Activated B cell treated with CpG ODN at 0.5 μM for 24 hours (primary cell): Measurements from ENCODE around the gene CDADC1. TPM values are rescaled to one million over a fixed set of nuclear protein-coding genes. Genes with fewer than 3 reads are reported as not detected.
"Not testable (repeated sequence)": the region's sequence is repeated elsewhere in the genome, so short reads cannot be mapped to it uniquely, and the experiment has no call there.

ENCODE experiments used
- ATAC-seq: fragments of 200-7000 bp; cut with Tn5 transposase; one replicate; pipeline ENCODE4 v1.10.0; 2021; ENCODE audit warnings: low read depth, mild to moderate bottlenecking, moderate library complexity
- CTCF ChIA-PET: fragments of 350-600 bp; sonication (Branson Sonifier 250); formaldehyde crosslinking; loops from one replicate; lab custom pipeline; 2021; ENCODE audit warnings: antibody characterized with exemption; lab: Charles Lee
- POLR2A ChIA-PET: fragments of 350-600 bp; sonication (Branson Sonifier 250); formaldehyde crosslinking; loops from one replicate; lab custom pipeline; 2021; ENCODE audit warnings: antibody characterized with exemption; lab: Charles Lee
- DNase-seq: peaks from one replicate; pipeline ENCODE4 v3.0.0; 2022
- H3K27ac Mint-ChIP-seq: one replicate; pipeline ENCODE4 v1.8.0; 2020; ENCODE audit warnings: mixed read lengths
- H3K27me3 Mint-ChIP-seq: one replicate; pipeline ENCODE4 v1.8.0; 2021; ENCODE audit warnings: mixed read lengths
- H3K36me3 Mint-ChIP-seq: one replicate; pipeline ENCODE4 v1.8.0; 2021; ENCODE audit warnings: low read depth, mixed read lengths
- H3K4me1 Mint-ChIP-seq: one replicate; pipeline ENCODE4 v1.8.0; 2021; ENCODE audit warnings: mixed read lengths
- H3K4me3 Mint-ChIP-seq: one replicate; pipeline ENCODE4 v1.8.0; 2020; ENCODE audit warnings: mild to moderate bottlenecking, mixed read lengths
- H3K9me3 Mint-ChIP-seq: one replicate; pipeline ENCODE4 v1.8.0; 2020; ENCODE audit warnings: mixed read lengths
- intact Hi-C: fragments of 100-400 bp; cut with micrococcal nuclease; formaldehyde crosslinking; loops from one replicate; pipeline ENCODE4 v1.15.1; 2024
- total RNA-seq: library from RNA; stranded (reverse); gene quantifications from 2 replicates; pipeline ENCODE4 v1.2.3, GENCODE V29; 2022
- TF ChIP-seq, protein P1 (sequence below): fragments of 200-600 bp; IDR thresholded peaks from one replicate; pipeline ENCODE4 v1.8.0; 2022; ENCODE audit warnings: antibody characterized with exemption, mild to moderate bottlenecking

The CDADC1 gene
- total RNA-seq, 1 donor from 2014 or later = 10.4 TPM

DNA sequence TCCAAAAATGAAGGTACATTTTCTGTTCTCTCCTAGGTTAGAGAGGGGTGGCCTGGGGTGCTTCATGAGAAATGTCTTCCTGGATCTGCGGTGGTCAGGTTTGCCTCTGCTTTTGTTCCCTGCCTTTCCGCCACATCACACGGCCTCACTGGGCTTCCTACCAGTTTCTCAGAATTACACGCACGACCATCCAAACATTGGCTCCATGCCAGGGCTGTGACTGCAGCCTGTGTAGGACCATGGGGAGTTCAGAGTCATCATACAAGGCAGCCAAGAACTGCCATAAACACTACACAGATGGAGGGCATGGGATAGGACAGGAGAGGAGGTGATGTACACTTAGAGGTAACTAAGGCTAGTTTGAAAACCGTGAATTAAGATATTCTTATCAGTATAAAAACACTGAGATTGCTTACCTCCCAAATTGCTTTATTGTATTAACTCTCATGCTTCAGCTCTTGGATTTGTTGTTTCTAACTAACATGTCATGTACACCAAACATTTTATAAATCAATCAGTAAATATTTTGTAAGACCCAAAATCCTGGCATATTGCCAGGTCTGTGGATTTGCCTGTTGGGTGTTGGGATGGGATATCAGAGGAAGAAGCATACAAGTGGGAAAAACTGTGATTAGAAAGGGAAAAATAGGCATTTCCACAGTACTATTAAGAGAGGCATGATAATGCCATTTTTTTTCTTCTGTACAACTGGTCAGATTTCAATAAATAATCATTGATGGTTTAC is 45.2 kb downstream of the CDADC1 start:
- Mint-ChIP-seq H3K4me1 (peaks cover 2% of the 10 kb centered on the region), H3K27ac (no peak overlapping the region), H3K36me3 (peaks cover 17% of the 10 kb centered on the region), H3K27me3 (no peaks in the 10 kb centered on the region), H3K9me3 (no peaks in the 10 kb centered on the region), H3K4me3 (no peak overlapping the region)
- ChIA-PET POLR2A (no interaction called here), CTCF (no interaction called here)
- TF ChIP-seq, protein P1, sequence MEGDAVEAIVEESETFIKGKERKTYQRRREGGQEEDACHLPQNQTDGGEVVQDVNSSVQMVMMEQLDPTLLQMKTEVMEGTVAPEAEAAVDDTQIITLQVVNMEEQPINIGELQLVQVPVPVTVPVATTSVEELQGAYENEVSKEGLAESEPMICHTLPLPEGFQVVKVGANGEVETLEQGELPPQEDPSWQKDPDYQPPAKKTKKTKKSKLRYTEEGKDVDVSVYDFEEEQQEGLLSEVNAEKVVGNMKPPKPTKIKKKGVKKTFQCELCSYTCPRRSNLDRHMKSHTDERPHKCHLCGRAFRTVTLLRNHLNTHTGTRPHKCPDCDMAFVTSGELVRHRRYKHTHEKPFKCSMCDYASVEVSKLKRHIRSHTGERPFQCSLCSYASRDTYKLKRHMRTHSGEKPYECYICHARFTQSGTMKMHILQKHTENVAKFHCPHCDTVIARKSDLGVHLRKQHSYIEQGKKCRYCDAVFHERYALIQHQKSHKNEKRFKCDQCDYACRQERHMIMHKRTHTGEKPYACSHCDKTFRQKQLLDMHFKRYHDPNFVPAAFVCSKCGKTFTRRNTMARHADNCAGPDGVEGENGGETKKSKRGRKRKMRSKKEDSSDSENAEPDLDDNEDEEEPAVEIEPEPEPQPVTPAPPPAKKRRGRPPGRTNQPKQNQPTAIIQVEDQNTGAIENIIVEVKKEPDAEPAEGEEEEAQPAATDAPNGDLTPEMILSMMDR = no peak
- no peak for ATAC-seq
- intact Hi-C loops = no loop called here
- no peak for DNase-seq

DNA sequence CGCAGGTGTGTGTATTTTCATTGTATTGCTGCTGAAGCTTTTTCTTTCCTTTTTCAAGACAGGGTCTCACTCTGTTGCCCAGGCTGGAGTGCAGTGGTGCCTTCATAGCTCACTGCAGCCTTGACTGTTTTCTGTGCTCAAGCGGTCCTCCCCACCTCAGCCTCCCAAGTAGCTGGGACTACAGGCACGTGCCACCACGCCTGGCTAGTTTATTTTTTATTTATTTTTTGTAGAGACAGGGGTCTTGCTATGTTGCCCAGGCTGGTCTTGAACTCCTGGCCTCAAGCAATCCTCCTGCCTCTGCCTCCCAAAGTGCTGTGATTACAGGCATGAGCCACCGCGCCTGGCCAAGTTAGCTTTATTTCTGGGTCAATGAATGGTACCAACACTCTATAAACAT is 47.0 kb downstream of the CDADC1 start:
- H3K27ac Mint-ChIP-seq, H3K4me3 Mint-ChIP-seq, H3K4me1 Mint-ChIP-seq, ATAC-seq, H3K27me3 Mint-ChIP-seq, H3K9me3 Mint-ChIP-seq, DNase-seq, intact Hi-C loops: not testable (repeated sequence)
- ChIA-PET CTCF (interaction anchor here (1.3 kb wide), 1 partner anchor 14 kb away, joined by 3 read pairs; no protein-coding TSS in a partner anchor), POLR2A (interaction anchor here (0.5 to 0.7 kb wide), 3 partner anchors 70 to 224 kb away, joined by 3 to 7 read pairs (median 4); no protein-coding TSS in a partner anchor)
- peaks cover 11% of the 10 kb centered on the region for H3K36me3 Mint-ChIP-seq

DNA sequence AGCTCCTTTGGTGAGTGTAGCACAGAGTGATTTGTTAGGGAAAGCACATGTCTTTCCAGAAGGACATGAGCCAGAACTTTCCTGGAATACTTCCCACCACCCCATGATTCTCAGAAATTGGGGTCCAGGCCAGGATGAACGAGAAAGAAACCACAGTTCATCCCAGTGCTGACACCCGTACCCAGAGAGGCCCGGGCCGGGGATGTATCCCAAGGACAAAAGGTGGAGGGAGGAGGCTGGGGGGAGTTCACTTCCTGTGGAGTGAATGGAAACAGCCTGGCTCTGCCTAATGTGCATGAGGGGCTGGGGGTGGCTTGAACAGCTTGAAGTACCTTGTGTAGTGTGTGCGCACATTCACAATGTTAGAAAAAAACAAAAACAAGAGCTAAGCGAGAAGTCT is 47.5 kb downstream of the CDADC1 start:
- H3K27ac Mint-ChIP-seq = no peak overlapping the region
- CTCF ChIA-PET = interaction anchor here (1.3 kb wide), 1 partner anchor 14 kb away, joined by 3 read pairs; no protein-coding TSS in a partner anchor
- no peak for DNase-seq
- H3K36me3 Mint-ChIP-seq = peaks cover 11% of the 10 kb centered on the region
- H3K27me3 Mint-ChIP-seq = no peaks in the 10 kb centered on the region
- H3K4me1 Mint-ChIP-seq = peaks cover 2% of the 10 kb centered on the region
- no peaks in the 10 kb centered on the region for H3K9me3 Mint-ChIP-seq
- TF ChIP-seq, protein P1 = no peak
- intact Hi-C loops = no loop called here
- ATAC-seq = no peak
- POLR2A ChIA-PET = interaction anchor here (0.6 kb wide), 1 partner anchor 225 kb away, joined by 4 read pairs; no protein-coding TSS in a partner anchor
- no peak overlapping the region for H3K4me3 Mint-ChIP-seq

DNA sequence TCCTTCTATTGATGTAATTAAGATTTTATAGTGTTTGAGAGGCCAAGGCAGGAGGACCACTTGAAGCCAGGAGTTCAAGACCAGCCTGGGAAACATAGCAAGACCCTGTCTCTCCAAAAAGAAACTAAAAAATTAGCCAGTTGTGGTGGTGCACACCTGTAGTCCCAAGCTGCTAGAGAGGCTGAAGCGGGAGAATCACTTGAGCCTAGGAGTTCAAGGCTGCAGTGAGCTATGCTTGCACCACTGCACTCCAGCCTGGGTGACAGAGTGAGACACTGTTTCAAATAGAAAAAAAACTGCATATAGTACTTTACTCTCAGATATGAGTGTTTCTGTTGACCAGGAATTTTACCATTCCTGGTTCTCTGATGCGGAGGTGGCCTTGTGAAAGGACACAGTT is 48.9 kb downstream of the CDADC1 start:
- Mint-ChIP-seq H3K9me3 (no peaks in the 10 kb centered on the region), H3K36me3 (peaks cover 7% of the 10 kb centered on the region), H3K27ac (no peak overlapping the region), H3K27me3 (no peaks in the 10 kb centered on the region), H3K4me1 (peaks cover 9% of the 10 kb centered on the region), H3K4me3 (no peak overlapping the region)
- ChIA-PET CTCF (no interaction called here), POLR2A (no interaction called here)
- intact Hi-C loops = no loop called here
- DNase-seq = no peak
- no peak for ATAC-seq
- TF ChIP-seq, protein P1 = no peak

DNA sequence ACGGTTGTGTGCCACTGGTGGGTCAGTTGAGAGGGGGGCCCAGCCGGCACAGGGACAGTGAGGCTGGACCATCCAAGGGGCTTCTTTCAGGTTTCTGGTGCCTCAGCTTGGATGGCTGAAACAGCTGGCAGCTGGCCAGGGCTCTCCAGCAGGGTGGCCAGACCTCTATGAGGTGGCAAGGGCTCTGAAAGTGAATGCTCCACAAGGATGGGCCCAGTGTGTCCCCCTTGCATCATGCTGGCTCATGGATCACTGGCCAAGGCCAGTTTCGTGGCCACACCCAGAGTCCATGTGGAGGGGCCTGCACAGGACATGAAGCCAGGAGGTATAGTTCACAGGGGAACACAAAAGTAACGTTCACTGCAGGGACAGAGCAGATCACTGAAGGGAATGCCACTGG is 49.6 kb downstream of the CDADC1 start:
- CTCF ChIA-PET = no interaction called here
- ATAC-seq = no peak
- Mint-ChIP-seq H3K36me3 (peaks cover 7% of the 10 kb centered on the region), H3K4me1 (peaks cover 14% of the 10 kb centered on the region), H3K27ac (no peak overlapping the region), H3K4me3 (no peak overlapping the region), H3K9me3 (no peaks in the 10 kb centered on the region), H3K27me3 (no peaks in the 10 kb centered on the region)
- POLR2A ChIA-PET = no interaction called here
- TF ChIP-seq, protein P1 = no peak
- no peak for DNase-seq
- intact Hi-C loops = no loop called here
